GM12864 (cell line): ENCODE measurements around the gene C9orf43.
A peak's percentile ranks its signal among the peaks of the same experiment; 100 is the strongest.
"Not testable (repeated sequence)": the region's sequence is repeated elsewhere in the genome, so short reads cannot be mapped to it uniquely, and the experiment has no call there.

Experiments used
- DNase-seq: peaks from one replicate; pipeline ENCODE4 v3.0.0-alpha.2; 2011; ENCODE audit warnings: low read depth
- H3K4me3 ChIP-seq: 2 replicates; pipeline ENCODE4 v1.5.1; 2011; ENCODE audit warnings: mild to moderate bottlenecking, low read depth, low read length, control low read depth
- CTCF ChIP-seq: IDR thresholded peaks from 2 replicates; pipeline ENCODE4 v1.5.1; 2011; ENCODE audit warnings: low read depth, mild to moderate bottlenecking, moderate library complexity, low read length, control low read depth, inconsistent platforms; ENCODE audit errors: missing control alignments

C9orf43 gene

GRCh38 chr9:113395000-113395861, 15.3 kb upstream of the C9orf43 start:
- no peak for DNase-seq
- H3K4me3 ChIP-seq, result no peak overlapping the region
- no peak for TF ChIP-seq CTCF

GRCh38 chr9:113397203-113397631, 13.3 kb upstream of the C9orf43 start:
- no peak overlapping the region for H3K4me3 ChIP-seq
- no peak for TF ChIP-seq CTCF
- DNase-seq, result no peak

GRCh38 chr9:113398796-113399195, 11.8 kb upstream of the C9orf43 start:
- DNase-seq, result no peak
- no peak for TF ChIP-seq CTCF
- H3K4me3 ChIP-seq, result no peak overlapping the region

DNA sequence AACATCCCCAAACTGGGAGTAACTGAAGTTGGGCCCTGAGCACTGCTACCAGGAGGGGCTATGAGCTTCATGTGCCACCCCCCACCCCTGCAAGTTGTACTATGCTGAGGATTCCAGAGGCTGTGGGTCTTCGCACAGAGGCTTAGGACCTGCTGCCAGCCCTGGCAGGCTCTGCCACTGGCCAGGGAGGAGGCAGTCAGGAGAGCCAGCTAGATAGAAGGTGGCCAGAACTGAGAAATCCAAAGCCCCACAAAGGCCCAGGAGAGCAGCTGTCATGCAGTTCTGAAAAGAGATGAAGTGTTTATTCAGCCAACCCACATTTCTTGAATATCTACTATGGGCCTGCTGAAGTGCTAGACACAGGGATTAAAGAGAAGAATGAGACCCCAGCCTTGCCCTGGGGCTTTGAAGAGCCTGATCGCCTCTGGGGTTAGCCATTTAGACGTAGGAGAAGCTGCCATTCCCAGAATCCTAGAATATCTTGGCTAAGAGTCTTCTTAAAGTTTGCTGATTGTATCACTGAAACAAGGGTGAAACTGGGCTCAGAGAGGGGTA, 10.8 kb upstream of the C9orf43 start:
- TF ChIP-seq CTCF, result no peak
- no peak overlapping the region for H3K4me3 ChIP-seq
- no peak for DNase-seq

GRCh38 chr9:113401027-113401792, 9.3 kb upstream of the C9orf43 start, which contains the start of gene ALAD:
ALAD (minus strand) TSS chr9:113401284; CDS start chr9:113393559, 7,725 bp downstream.
- peak; percentile 91 for TF ChIP-seq CTCF
- peak; percentile 92 for DNase-seq
- peak within 1 kb of the TSS; percentile 83 for H3K4me3 ChIP-seq

DNA sequence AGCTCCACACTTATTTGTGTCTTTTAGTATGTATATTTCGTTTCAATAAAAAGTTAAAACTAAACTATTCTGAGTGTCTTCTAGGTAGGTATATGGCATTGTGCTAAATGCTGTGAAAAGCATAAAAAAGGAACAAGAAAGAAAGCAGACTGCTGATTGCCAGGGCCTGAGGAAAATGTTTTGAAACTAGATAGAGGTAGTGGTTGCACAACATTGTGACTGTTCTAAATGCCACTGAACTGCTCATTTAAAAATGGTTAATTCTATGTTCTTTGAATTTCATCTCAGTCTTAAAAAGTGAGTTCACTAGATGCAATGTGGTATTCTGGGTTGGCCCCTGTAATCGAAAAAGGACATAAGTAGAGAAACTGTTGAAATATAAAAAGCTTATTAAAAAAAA, 6.9 kb upstream of the C9orf43 start:
- DNase-seq, result no peak
- no peak overlapping the region for H3K4me3 ChIP-seq

DNA sequence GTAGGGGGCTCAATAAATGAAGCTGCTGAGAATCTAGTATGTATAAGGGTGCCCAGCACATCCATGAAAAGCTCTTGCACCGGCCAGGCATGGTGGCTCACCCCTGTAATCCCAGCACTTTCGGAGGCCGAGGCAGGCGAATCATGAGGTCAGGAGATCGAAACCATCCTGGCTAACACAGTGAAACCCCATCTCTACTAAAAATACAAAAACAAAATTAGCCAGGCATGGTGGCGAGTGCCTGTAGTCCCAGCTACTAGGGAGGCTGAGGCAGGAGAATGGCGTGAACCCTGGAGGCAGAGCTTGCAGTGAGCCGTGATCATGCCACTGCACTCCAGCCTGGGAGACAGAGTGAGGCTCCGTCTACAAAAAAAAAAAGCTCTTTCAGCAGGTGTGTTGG, 4.2 kb upstream of the C9orf43 start:
- DNase-seq, H3K4me3 ChIP-seq: not testable (repeated sequence)

More for the DNA sequence above, 6.9 kb upstream of the C9orf43 start:
- no peak for TF ChIP-seq CTCF
